Brain microvascular endothelial cell (primary cell): Measurements from ENCODE around the gene BMPER.

Source experiments
- DNase-seq: peaks from one replicate; pipeline ENCODE4 v3.0.0-alpha.2; 2020
- H3K27ac ChIP-seq: fragments of 250-450 bp; sonication (Bioruptor Pico); 2 replicates; pipeline ENCODE4 v1.5.1; 2020; ENCODE audit warnings: mild to moderate bottlenecking, moderate library complexity
- H3K27me3 ChIP-seq: fragments of 250-450 bp; sonication (Bioruptor Pico); replicated peaks from 2 replicates; pipeline ENCODE4 v1.5.1; 2020; ENCODE audit warnings: mild to moderate bottlenecking
- H3K36me3 ChIP-seq: fragments of 250-450 bp; sonication (Bioruptor Pico); replicated peaks from 2 replicates; pipeline ENCODE4 v1.5.1; 2020; ENCODE audit warnings: mild to moderate bottlenecking
- H3K4me3 ChIP-seq: 2 replicates; pipeline ENCODE4 v1.5.1; 2011; ENCODE audit warnings: low read depth, mild to moderate bottlenecking, control low read depth, low read length, moderate library complexity
- in situ Hi-C: cut with HindIII; loops from 2 replicates; pipeline ENCODE4 v1.10.0; 2017; ENCODE audit warnings: low sequenced_read_pairs, low pct_ligation_motif_present
- TF ChIP-seq, protein P1 (sequence below): IDR thresholded peaks from 2 replicates; pipeline ENCODE4 v1.5.1; 2011; ENCODE audit warnings: low read depth, mild to moderate bottlenecking, moderate library complexity, low read length, control low read depth, inconsistent platforms; ENCODE audit errors: missing control alignments

The BMPER gene

DNA sequence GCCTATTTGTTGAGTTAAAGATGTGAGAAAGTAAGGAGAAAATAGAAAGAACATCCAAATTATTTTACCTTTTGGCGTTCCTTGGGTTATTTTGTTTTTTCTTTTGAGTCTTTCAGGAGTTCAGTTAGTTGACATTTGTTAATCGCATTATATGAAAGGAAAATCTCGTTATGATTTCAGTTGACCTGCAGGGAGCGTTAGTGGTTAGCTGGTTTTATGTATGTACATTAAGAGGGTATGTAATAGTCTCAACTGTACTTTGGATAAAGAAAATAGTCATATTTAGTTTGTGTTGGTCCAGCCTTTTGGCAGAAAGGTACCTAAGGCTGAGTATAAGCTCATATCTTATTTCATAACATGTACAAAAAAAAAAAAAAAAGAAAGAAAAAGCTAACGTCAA lies 4.0 kb downstream of the BMPER start:
- TF ChIP-seq, protein P1, sequence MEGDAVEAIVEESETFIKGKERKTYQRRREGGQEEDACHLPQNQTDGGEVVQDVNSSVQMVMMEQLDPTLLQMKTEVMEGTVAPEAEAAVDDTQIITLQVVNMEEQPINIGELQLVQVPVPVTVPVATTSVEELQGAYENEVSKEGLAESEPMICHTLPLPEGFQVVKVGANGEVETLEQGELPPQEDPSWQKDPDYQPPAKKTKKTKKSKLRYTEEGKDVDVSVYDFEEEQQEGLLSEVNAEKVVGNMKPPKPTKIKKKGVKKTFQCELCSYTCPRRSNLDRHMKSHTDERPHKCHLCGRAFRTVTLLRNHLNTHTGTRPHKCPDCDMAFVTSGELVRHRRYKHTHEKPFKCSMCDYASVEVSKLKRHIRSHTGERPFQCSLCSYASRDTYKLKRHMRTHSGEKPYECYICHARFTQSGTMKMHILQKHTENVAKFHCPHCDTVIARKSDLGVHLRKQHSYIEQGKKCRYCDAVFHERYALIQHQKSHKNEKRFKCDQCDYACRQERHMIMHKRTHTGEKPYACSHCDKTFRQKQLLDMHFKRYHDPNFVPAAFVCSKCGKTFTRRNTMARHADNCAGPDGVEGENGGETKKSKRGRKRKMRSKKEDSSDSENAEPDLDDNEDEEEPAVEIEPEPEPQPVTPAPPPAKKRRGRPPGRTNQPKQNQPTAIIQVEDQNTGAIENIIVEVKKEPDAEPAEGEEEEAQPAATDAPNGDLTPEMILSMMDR, result no peak
- H3K27ac ChIP-seq, result no peak overlapping the region
- in situ Hi-C loops, result no loop called here
- no peaks in the 10 kb centered on the region for H3K27me3 ChIP-seq
- no peaks in the 10 kb centered on the region for H3K36me3 ChIP-seq
- no peak overlapping the region for H3K4me3 ChIP-seq
- no peak for DNase-seq

DNA sequence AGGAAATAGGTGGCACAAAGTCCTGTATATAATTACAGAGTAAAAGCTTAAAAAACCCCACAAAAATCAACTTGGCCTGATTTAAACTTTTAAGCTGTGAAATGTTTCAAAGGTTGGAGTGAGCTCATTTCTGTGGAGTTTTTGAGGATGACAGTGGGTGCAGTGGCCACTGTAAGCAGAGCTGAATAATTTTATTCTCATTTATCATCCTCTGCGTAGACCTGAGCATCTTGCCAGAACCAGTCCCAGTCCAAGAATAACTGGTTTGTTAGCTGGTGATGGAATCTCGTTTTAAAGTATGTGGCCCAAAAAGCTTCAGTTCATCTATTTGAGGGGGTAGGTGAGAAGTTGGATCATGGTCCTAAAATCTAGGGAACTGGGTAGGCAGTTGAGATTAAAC lies 4.4 kb downstream of the BMPER start:
- in situ Hi-C loops, result no loop called here
- Histone ChIP-seq H3K27me3 (no peaks in the 10 kb centered on the region), H3K4me3 (no peak overlapping the region), H3K27ac (no peak overlapping the region), H3K36me3 (no peaks in the 10 kb centered on the region)
- TF ChIP-seq, protein P1, result no peak
- no peak for DNase-seq

DNA sequence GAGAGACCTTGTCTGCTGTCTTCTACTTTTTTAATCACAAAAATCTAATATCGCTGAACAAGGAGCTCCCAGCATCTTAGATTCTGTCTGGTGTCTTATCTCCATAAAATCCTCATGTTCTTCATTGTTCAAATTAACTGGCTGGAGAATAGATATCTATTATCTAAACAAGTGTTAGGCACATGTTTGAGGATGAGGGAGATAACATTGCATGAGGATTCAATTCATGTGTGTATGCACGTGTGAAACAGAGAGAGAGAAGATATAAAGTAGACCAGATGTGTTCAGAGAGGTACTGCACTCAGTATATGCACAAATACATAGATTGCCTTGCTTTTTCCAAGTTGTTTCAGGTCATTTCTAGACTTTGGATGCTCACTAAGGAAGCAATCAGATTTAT lies 5.4 kb downstream of the BMPER start:
- Histone ChIP-seq H3K27me3 (no peaks in the 10 kb centered on the region), H3K36me3 (no peaks in the 10 kb centered on the region), H3K4me3 (no peak overlapping the region), H3K27ac (no peak overlapping the region)
- TF ChIP-seq, protein P1, result no peak
- in situ Hi-C loops, result no loop called here
- DNase-seq, result no peak

DNA sequence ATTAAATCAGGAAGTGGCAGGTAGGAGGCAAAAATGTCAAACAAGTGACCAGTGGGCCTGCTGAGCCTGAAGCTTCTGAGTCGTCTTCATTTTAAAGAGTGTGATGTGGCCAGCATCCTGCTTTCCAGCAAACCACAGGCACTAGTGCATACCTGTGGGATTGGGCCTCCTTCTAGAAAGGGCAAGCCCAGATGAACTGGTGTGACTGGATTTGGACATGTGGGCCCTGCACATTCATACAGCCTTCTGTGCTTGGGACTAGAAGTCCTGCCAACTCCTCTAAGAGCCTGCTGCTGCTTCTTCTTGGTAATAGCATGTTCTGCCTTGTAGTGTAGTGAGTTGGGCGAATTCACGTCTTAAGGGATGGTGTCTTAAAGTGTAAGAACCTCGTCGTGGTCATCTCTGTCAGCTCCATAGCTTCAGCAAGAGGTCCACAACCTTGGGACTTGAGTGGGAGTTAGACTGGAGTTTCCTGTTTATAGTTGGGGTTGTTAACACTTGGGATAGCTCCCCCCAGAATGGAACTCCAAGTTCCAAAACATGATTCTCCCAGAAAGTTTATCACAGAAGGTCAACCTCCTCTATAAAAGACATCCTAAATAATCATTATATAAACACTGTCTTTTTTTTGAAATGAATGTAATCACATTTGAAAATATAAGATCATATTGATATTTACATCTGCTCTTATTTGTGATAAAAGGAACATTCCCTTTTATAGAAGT lies 11.2 kb downstream of the BMPER start:
- no peak for DNase-seq
- TF ChIP-seq, protein P1, result no peak
- in situ Hi-C loops, result no loop called here
- H3K27ac ChIP-seq, result no peak overlapping the region
- H3K36me3 ChIP-seq, result no peaks in the 10 kb centered on the region
- H3K27me3 ChIP-seq, result no peaks in the 10 kb centered on the region
- no peak overlapping the region for H3K4me3 ChIP-seq

DNA sequence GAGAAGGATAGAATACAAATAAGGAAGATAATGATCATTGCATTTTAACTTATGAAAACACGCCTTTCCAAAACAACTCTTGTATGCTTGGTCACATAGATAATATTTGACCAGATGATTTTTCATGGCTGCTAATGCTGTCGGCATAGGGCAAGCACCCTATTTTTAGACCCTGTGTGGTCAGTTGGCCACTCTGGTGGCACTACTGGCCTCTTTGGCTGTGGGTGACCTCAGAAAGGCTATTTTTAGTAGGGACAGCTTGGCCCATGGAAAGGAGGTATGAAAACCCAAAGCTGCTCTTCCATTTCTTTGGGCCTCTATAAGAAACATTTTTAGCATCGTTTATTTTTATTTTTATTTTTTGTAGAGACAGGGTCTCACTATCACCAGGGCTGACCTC lies 12.3 kb downstream of the BMPER start:
- TF ChIP-seq, protein P1, result no peak
- DNase-seq, result no peak
- in situ Hi-C loops, result no loop called here
- Histone ChIP-seq H3K36me3 (no peaks in the 10 kb centered on the region), H3K4me3 (no peak overlapping the region), H3K27me3 (no peaks in the 10 kb centered on the region), H3K27ac (no peak overlapping the region)
